ENCODE measurements around the gene STPG3.

GRCh38 chr9:137245450-137246421 is 5.3 kb upstream of the STPG3 start:
- TF ChIP-seq ZNF331 (CRISPR knock-in tag; IDR thresholded peaks at IDR 0.05) (no peak), TCF7 (IDR thresholded peaks at IDR 0.05; ENCODE audit: low read depth) (no peak), MTF1 (CRISPR knock-in tag; IDR thresholded peaks at IDR 0.05) (no peak), ZNF263 (CRISPR knock-in tag; IDR thresholded peaks at IDR 0.05) (no peak), GLI4 (CRISPR knock-in tag; IDR thresholded peaks at IDR 0.05; ENCODE audit: borderline replicate concordance) (no peak), ZNF317 (CRISPR knock-in tag; IDR thresholded peaks at IDR 0.05) (no peak), TEAD2 (CRISPR knock-in tag; IDR thresholded peaks at IDR 0.05) (no peak), ZNF761 (CRISPR knock-in tag; conservative IDR thresholded peaks at IDR 0.05) (no peak), MAZ (IDR thresholded peaks at IDR 0.05; ENCODE audit: borderline replicate concordance, low read depth, low read length) (no peak), MAZ (CRISPR knock-in tag; IDR thresholded peaks at IDR 0.05; ENCODE audit: low read depth) (no peak)
- TF ChIP-seq, protein P1, sequence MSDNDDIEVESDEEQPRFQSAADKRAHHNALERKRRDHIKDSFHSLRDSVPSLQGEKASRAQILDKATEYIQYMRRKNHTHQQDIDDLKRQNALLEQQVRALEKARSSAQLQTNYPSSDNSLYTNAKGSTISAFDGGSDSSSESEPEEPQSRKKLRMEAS (IDR thresholded peaks at IDR 0.05): no peak
- TF ChIP-seq, protein P2, sequence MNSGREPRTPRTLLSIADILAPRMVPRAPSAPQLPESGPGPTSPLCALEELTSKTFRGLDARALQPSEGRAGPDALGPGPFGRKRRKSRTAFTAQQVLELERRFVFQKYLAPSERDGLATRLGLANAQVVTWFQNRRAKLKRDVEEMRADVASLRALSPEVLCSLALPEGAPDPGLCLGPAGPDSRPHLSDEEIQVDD (CRISPR knock-in tag; IDR thresholded peaks at IDR 0.05; ENCODE audit: borderline replicate concordance): no peak
- TF ChIP-seq, protein P3, sequence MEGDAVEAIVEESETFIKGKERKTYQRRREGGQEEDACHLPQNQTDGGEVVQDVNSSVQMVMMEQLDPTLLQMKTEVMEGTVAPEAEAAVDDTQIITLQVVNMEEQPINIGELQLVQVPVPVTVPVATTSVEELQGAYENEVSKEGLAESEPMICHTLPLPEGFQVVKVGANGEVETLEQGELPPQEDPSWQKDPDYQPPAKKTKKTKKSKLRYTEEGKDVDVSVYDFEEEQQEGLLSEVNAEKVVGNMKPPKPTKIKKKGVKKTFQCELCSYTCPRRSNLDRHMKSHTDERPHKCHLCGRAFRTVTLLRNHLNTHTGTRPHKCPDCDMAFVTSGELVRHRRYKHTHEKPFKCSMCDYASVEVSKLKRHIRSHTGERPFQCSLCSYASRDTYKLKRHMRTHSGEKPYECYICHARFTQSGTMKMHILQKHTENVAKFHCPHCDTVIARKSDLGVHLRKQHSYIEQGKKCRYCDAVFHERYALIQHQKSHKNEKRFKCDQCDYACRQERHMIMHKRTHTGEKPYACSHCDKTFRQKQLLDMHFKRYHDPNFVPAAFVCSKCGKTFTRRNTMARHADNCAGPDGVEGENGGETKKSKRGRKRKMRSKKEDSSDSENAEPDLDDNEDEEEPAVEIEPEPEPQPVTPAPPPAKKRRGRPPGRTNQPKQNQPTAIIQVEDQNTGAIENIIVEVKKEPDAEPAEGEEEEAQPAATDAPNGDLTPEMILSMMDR (CRISPR knock-in tag; IDR thresholded peaks at IDR 0.05): no peak

Measured in HepG2 (cell line).